Activated CD4-positive, alpha-beta T cell treated with anti-CD3 and anti-CD28 coated beads for 24 hours (primary cell): ENCODE data around the gene KRT4.

ENCODE experiments used
- DNase-seq, 2 donors: peaks; one replicate each; pipeline ENCODE4 v3.0.0-alpha.2; 2020; ENCODE audit warnings: low read depth in 2 of 2

Gene KRT4

GRCh38 chr12:52792185-52793029 is 21.5 kb downstream of the KRT4 start:
- no peak for DNase-seq

DNA sequence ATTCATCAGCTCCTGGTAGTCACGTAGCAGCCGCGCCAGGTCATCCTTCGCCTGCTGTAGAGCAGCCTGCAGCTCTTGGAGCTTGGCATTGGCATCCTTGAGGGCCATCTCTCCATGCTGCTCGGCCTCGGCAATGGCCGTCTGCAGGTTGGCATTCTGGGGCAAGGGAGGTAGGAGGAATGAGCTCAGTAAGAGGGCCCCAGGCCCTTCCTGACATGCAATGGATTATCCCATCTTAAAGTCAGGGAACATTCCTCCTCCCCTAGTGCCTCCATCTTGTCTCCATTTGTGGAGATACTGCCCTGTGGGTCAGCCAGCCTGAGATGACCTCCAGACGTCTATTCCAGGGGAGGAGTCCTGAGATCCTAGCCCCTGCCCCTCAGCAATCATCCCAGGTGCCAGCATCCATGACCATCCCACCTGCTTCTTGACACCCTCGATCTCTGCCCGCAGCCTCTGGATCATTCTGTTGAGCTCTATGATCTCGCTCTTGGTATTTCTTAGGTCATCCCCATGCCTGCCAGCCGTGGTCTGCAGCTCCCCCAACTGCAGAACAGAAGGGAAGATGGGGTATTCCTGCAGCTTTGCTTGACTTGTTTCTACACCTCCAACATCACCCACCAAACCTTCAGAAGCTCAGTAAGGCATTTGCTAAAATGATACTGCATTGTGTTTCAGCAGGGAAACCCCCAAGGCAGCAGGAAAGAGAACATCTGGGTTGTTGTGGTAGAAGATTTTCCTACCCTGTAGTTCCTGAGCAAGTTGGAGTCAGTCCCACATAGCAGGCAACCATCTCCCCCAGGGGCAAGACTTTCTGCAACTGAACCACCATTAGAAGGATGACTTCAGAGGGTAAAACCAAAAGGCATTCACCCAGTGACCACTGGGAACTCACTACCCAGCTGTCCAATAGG is 22.4 kb downstream of the KRT4 start:
- DNase-seq, result no peak

DNA sequence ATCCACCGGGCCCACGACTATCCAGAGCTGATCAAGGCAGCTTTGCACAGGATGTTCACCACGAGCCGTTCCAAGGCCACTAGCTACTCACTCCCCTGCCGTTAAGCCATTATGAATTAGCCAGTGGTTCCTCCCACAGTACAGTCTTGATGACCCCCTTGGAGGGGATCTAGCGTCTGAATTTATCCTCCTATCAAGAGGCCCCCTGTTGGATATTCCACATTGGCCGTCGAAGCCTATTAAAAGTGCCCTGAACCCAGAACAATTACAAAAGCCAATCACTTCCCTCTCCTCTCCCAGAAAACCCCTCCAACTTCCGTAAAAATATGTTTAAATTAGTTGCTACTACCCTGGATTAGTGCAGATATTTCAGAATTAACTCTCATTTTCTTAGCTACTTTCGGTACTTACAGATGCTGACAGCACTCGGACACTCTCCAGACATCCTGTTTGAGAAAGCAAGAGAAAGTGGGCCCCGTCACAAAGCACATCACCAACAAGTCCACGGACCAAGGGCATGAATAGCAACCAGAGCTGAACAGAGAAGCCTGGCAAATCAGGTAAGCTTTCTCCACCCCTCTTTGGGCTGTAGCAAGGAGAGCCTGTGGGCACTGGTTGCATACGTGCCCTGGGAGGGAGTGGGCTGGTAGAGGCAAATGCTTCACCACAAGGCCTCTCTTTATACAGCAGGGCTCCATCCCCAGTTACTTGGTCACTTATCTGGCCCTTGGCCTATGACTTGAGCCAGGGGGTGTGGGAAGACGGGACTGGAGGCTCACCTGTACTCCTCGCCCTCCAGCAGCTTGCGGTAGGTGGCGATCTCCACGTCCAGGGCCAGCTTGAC is 23.3 kb downstream of the KRT4 start:
- DNase-seq, result no peak

GRCh38 chr12:52789637-52790426 is 24.1 kb downstream of the KRT4 start:
- DNase-seq, result no peak

- DNase-seq, result no peak
Measured at GRCh38 chr12:52788876-52789636, 24.9 kb downstream of the KRT4 start.

DNA sequence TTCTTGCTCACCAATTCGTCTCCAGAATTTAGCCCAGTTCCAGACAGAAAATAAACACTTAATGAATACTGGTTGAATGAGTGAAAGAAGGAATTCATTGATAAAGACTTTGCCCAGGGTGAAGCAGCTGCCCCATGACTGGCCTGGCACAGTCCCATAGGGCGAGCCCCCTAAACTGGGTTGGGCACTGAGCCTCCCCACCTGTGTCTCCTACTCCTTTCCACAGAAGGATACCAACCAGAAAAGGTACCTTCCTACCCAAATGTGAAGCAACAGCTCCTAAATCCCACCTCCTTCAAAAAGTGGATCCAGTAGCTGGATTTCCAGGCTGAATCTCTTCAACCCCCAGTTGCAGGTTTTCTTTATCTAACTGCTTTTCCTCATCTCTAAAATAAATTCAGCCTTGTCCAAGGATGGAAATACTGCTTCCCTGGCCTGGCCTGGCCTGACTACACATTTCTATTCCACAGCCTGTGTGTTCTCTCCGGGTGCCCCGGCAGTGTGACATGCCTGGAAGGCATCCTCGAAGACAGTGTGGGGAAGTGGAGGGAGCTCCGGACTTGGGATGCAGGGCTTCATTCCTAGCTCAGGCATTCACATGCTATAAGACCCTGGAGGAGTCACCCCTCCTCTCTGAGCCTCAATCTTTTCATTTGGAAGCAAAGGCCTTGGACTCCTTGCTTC is 25.6 kb downstream of the KRT4 start:
- DNase-seq, result no peak

GRCh38 chr12:52787324-52788191 is 26.4 kb downstream of the KRT4 start:
- DNase-seq, result no peak

GRCh38 chr12:52784909-52785308 is 29.0 kb downstream of the KRT4 start:
- DNase-seq, result no peak

DNA sequence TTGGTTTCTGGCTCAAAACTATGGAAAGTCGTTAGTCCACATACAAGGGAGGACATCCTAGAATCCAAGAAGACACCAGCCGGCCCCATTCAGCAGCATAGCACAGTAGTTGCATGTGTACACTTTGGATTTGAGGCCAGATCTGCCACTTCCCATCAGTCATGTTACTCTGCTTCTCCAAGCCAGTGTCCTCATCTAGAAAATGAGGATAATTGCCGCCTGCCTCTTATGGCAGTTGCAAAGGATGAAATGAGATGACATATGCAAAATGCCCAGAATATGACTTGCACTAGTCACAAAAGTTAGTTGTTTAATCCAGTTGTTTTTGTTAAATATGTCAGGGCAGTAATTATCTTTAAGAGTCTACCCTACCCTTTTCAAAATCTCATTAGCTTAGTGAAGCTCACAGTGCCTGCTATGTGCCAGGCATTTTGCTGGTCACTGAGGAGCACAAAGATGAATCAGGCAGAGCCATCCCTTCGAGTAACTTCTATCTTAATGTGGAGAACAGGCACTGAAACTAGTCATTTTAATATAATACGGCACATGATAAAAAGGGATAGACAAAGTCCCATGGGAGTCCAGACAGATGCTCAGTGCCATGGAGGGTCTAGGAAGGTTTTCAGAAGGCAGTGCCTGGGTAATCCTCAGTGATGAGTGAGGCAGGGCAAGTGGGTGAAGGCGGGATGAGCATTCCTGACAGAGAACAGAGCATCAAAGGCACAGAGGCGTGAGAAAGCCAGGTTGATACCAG is 30.2 kb downstream of the KRT4 start:
- no peak for DNase-seq

GRCh38 chr12:52782502-52782901 is 31.4 kb downstream of the KRT4 start:
- no peak for DNase-seq

- DNase-seq, result no peak
Measured at GRCh38 chr12:52781399-52782082, 32.4 kb downstream of the KRT4 start.

DNA sequence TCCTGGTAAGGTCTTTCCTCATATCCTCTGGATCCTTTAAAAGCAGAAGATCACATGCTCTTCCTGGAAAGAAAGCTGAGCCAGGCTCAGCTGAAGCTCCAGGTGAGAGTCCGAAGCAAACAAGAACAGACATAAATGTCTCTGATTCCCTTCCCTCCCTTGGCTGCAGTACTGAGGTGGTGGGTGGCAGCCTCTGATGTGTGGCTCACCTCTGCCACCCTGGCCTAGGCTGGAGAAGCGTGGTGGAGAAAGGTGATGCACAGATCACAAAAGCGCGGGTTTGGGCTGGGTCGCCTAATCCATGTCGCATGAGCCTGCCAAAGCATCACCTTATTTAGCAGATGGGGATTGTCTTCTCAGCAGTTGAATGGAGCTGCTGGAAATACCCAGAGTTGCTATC is 34.0 kb downstream of the KRT4 start:
- DNase-seq, result no peak

DNA sequence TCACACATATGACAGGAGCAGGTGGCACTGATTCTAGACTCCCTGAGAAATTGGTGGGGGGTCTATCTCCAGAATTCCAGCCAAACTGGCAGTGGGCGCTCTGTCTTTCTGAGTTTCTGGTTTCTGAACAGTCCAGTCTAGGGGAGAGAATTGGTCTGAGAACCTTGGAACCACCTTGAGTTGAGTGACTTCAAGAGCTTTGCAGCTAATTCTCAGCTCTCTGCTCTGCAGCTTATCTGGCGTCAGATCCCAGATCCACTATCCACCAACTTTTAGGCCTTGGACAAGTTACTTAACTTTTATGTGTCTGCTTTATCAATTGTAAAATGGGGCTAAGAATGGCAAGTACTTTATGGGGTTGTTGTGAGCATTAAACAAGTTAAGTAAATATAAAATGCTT is 35.1 kb downstream of the KRT4 start:
- DNase-seq, result no peak

DNA sequence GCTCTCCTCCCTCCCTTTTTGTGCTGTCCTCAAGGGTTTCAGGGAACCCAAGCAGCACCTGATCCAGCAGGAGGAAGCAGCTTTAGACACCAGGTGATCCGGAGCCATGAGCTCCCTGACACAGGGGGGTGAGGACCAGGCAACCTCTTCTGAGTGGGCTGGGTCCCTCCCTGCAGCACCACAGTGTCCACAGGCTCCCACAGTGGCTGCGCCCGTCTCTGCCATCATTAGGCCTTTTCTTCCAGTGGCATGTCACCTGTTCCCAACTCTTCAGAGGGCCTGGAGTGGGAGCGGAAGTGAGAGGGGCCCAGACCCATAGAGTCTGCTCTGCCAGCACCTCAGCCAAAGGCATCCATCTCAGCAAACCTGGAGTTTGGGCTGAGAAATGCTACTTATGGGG is 36.4 kb downstream of the KRT4 start:
- no peak for DNase-seq

DNA sequence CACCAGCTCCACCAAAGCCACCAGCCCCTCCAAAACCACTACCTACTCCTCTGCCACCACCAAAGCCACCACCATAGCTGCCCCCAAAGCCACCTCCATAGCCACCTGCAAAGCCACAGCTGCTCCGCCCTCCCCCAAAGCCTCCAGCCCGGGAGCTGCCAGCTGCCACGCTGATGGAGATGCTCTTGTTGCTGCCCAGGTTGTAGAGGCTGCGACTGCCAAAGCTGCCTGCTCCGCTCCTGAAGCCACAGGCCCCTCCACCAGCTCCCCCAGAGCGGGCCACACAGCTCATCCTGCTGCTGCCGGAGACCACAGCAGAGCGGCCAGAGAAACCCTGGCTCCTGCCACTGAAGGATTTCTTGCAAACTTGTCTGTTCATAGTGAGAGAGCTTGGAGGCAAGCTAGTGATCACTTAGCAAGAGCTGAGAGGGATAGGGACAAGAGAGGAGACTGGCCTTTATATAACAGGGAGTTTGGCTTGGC is 37.0 kb downstream of the KRT4 start, which contains the start of gene KRT76:
Gene KRT76, minus strand, starts transcription at position 433 of the 483 bp plus-strand sequence. Its CDS starts 54 bp downstream, at position 379.
- no peak for DNase-seq

GRCh38 chr12:52776435-52776834 is 37.5 kb downstream of the KRT4 start:
- no peak for DNase-seq

GRCh38 chr12:52774629-52775250 is 39.2 kb downstream of the KRT4 start:
- no peak for DNase-seq
